Urinary bladder (tissue), 4 donors: ENCODE results near the gene SLC25A40. TPM values are rescaled to one million over a fixed set of nuclear protein-coding genes. Genes with fewer than 3 reads are reported as not detected.
A peak's percentile ranks its signal among the peaks of the same experiment; 100 is the strongest.
"Not testable (repeated sequence)": the region's sequence is repeated elsewhere in the genome, so short reads cannot be mapped to it uniquely, and the experiment has no call there.

Source experiments
- DNase-seq: peaks from one replicate; pipeline ENCODE4 v3.0.0-alpha.2; 2015; ENCODE audit errors: extremely low spot score
- H3K27ac ChIP-seq: one replicate; pipeline ENCODE4 v1.5.1; 2013; ENCODE audit warnings: low read depth, mild to moderate bottlenecking, moderate library complexity
- H3K36me3 ChIP-seq: one replicate; pipeline ENCODE4 v1.6.1; 2013; ENCODE audit warnings: mild to moderate bottlenecking, moderate library complexity; ENCODE audit not compliant: insufficient read depth
- H3K4me1 ChIP-seq: one replicate; pipeline ENCODE4 v1.6.1; 2013; ENCODE audit warnings: mild to moderate bottlenecking, moderate library complexity; ENCODE audit not compliant: insufficient read depth
- H3K4me3 ChIP-seq: one replicate; pipeline ENCODE4 v1.5.1; 2013; ENCODE audit warnings: low read depth, low read length
- WGBS: extraction: QIAGEN DNeasy Blood & Tissue Kit; methylation state at CpG from one replicate; pipeline ENCODE4 v1.1.7; 2013; 5-methylcytosine and 5-hydroxymethylcytosine counted together
- polyA plus RNA-seq: library from polyadenylated mRNA; stranded (reverse); fragments of 200-250 nt; gene quantifications from one replicate; pipeline ENCODE4 v1.2.3, GENCODE V29; 2013
- total RNA-seq: library from RNA; depleted of rRNA; stranded (reverse); fragments of >200 nt; gene quantifications from one replicate; pipeline ENCODE4 v1.2.3, GENCODE V29; 2014
- donor health status: healthy with polysubstance abuse.
- donor health status: healthy.

SLC25A40 gene
- total and polyA plus RNA-seq, 2 donors, result 8.6 to 40.9 TPM

- Histone ChIP-seq H3K4me1 (no peaks in the 10 kb centered on the region), H3K27ac (no peak overlapping the region), H3K36me3 (no peaks in the 10 kb centered on the region), H3K4me3 (no peak overlapping the region)
- DNase-seq, result no peak
- 52% methylated on average over 3 of the region's 3 CpGs for WGBS
Measured at GRCh38 chr7:87878208-87878735, 2.1 kb upstream of the SLC25A40 start.

DNA sequence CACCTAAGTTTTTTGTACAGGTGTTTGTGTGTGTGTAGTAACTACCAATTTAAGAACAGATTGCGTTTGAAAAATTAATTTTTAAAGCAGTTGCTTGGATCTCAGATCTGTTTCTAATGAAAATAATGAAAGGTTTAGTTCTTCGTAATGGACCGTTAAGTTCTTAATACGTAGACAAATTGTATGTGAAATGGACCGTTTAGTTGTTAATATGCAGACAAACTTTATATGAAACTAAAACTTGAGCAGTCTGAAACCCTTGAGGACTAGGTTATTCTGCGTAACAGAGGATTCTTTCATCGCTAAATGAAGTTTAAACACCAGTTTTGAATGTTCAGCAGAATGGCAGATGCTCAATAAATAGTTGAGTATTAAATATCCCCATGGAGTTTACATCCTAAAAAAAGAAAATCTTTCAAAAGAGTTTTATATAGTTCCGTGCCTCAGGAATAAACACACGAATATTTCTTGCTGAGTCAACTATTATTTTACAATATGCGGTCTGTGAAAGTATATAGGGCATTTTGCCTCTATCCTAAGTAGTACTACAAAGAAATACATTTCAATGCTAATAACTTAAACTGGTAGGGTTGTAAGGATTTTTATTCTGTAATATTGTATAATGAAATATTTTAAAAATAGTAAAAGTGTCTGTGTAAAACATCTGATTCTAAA lies 1.3 kb upstream of the SLC25A40 start:
- Histone ChIP-seq H3K27ac (no peak overlapping the region), H3K4me3 (peak overlapping the region; percentile 84), H3K36me3 (no peaks in the 10 kb centered on the region), H3K4me1 (no peaks in the 10 kb centered on the region)
- 5% methylated on average over 10 of the region's 10 CpGs for WGBS
- DNase-seq, result no peak

GRCh38 chr7:87876869-87877234 lies 692 bp upstream of the SLC25A40 start:
- DNase-seq, result no peak
- Histone ChIP-seq H3K27ac (peak overlapping the region; percentile 89), H3K4me3 (peak overlapping the region; percentile 84), H3K36me3 (no peaks in the 10 kb centered on the region), H3K4me1 (no peaks in the 10 kb centered on the region)
- WGBS, result under 1% methylated on average over 27 of the region's 27 CpGs

DNA sequence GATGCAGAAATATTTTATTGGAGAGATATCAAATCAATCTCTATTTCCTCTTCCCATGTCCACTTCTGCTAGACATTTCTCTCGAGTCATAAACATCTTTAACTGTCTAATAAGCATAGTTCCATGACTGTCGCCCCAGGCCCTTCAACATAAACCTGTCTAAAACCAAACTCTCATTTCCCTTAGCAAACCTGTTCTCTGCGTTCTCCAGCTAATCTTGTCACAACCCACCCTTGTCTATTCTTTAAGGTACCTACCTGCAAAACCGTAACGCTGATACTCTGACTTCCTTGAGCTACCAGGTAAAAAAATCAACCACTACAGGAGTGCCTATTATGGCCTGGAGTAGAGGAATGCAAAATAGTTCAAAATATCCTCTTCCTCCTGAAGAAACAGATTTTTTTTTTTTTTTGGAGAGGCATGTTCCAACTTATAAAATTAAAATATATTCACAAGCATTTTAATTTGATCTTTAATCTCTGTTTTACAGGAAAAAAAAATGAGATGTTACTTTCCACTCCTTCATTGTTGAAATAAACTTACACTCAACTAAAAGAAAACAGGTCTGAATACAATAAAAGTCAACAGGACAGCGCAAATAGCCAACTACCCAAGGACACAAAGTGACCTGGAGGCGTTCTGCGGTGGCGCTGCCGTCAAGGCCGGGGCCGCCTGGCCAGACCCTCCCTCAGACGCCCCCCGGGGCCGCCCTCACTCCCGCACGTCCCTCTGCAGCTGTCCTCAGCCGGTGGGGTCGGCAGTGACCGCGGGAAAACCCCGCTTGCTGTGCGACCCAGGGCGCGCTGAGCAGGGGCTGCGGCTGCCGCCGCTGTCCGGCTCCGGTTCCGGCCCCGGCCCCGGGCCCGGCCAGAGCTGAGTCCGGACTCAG lies 765 bp downstream of the SLC25A40 start:
- H3K4me1 ChIP-seq, result no peaks in the 10 kb centered on the region
- WGBS, result 4% methylated on average over 35 of the region's 35 CpGs
- no peaks in the 10 kb centered on the region for H3K36me3 ChIP-seq
- DNase-seq, result no peak
- peak overlapping the region; percentile 84 for H3K4me3 ChIP-seq
- peak overlapping the region; percentile 92 for H3K27ac ChIP-seq

- 66% methylated on average over 4 of the region's 4 CpGs for WGBS
- no peak overlapping the region for H3K27ac ChIP-seq
- no peak for DNase-seq
- H3K36me3 ChIP-seq, result no peaks in the 10 kb centered on the region
- no peak overlapping the region for H3K4me3 ChIP-seq
- no peaks in the 10 kb centered on the region for H3K4me1 ChIP-seq
Measured at GRCh38 chr7:87874066-87874465, 2.1 kb downstream of the SLC25A40 start.

- 97% methylated on average over 10 of the region's 10 CpGs for WGBS
- H3K4me3 ChIP-seq, H3K4me1 ChIP-seq, DNase-seq, H3K36me3 ChIP-seq, H3K27ac ChIP-seq: not testable (repeated sequence)
Measured at GRCh38 chr7:87873328-87873727, 2.8 kb downstream of the SLC25A40 start.

GRCh38 chr7:87872346-87872745 lies 3.8 kb downstream of the SLC25A40 start:
- Histone ChIP-seq H3K4me1 (no peaks in the 10 kb centered on the region), H3K36me3 (no peaks in the 10 kb centered on the region), H3K27ac (no peak overlapping the region), H3K4me3 (no peak overlapping the region)
- WGBS, result 90% methylated on average over 5 of the region's 5 CpGs
- DNase-seq, result no peak

- WGBS, result 95% methylated on average over 4 of the region's 4 CpGs
- Histone ChIP-seq H3K27ac (no peak overlapping the region), H3K36me3 (no peaks in the 10 kb centered on the region), H3K4me1 (no peaks in the 10 kb centered on the region), H3K4me3 (no peak overlapping the region)
- DNase-seq, result no peak
Measured at GRCh38 chr7:87870471-87870870, 5.7 kb downstream of the SLC25A40 start.

DNA sequence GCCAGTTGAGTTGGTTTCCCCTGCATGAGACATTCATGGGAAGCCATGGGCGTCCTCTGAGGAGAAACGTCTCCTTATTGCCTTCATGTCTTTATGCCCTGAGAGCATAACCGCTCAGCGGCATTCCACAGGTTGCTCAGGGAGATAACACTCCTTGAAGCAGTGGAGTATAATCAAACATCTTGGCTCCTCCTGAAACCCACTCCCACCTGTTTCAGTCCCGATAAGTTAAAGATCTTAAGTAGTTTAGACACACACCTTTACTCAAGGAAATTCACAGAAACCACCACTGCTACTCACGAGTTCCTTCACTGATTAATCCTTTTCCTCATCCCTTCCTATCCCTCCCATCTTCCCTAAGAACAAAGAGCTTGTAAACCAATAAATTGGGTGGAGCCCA lies 9.6 kb downstream of the SLC25A40 start:
- DNase-seq, H3K36me3 ChIP-seq, H3K27ac ChIP-seq, H3K4me1 ChIP-seq, H3K4me3 ChIP-seq: not testable (repeated sequence)
- 97% methylated on average over 6 of the region's 6 CpGs for WGBS

DNA sequence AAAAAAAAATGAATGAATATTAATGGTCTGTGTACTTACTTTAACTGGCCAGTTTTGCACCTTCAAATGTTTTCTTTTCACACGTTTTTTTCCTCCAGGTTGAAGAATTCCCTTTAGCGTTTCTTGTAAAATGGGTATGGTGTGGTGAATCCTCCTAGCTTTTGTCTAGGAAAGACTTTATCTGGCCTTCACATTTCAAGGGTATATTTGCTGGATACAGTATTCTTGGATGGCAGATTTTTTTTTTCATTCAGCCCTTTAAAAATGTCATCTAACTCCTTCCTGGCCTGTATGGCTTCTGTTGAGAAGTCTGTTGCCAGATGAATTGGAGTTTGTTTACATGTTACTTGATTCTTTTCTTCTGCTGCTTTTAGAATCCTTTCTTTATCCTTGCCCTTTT lies 10.1 kb downstream of the SLC25A40 start:
- WGBS, result 95% methylated on average over 2 of the region's 2 CpGs
- Histone ChIP-seq H3K4me1 (no peaks in the 10 kb centered on the region), H3K4me3 (no peak overlapping the region), H3K27ac (no peak overlapping the region), H3K36me3 (no peaks in the 10 kb centered on the region)
- DNase-seq, result no peak

GRCh38 chr7:87858417-87859100 lies 17.6 kb downstream of the SLC25A40 start:
- no peak overlapping the region for H3K4me3 ChIP-seq
- H3K4me1 ChIP-seq, result no peaks in the 10 kb centered on the region
- H3K36me3 ChIP-seq, result peaks cover 2% of the 10 kb centered on the region
- no peak overlapping the region for H3K27ac ChIP-seq
- no peak for DNase-seq
- 96% methylated on average over 3 of the region's 3 CpGs for WGBS

DNA sequence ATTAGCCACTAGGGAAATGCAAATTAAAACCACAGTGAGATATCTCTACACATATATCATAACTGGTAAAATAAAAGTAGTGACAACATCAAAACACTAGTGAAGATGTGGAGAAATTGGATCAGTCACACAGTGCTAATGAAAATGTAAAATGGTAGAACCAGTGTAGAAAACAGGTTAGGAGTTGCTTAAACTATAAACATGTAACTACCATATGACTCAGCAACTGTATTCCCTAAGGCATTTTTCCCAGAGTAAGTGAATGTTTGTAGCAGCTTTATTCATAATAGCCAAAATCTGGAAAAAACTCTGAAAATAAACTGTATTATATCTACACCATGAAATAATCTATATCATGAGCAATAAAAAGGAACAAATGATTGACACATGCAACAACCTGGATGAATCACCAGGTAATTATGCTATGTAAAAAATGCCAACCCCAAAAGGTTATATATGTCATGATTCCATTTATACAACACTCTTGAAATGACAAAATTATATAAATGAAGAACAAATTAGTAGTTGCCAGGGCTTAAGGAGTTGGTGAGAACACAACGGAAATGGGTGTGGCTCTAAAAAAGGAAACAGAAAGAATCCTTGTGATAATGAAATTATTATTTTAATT lies 22.8 kb downstream of the SLC25A40 start:
- Histone ChIP-seq H3K4me1 (no peaks in the 10 kb centered on the region), H3K27ac (no peak overlapping the region), H3K4me3 (no peak overlapping the region), H3K36me3 (peaks cover 5% of the 10 kb centered on the region)
- DNase-seq, result no peak
- WGBS, result 85% methylated on average over 1 of the region's 1 CpG

DNA sequence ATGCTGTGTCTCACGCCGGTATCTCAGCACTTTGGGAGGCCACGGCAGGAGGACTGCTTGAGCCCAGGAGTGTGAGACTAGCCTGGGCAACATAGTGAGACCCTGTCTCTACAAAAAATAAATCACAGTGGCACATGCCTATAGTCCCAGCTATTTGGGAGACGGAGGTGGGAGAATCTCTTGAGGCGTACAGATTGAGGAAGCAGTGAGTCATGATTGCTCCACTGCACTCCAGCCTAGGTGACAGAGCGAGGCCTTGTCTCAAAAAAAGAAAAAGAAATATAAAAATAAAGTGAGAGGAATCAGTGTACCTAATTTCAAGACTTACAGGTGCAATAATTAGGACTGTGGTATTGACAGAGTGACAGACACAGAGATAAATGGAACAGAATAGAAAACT lies 23.9 kb downstream of the SLC25A40 start:
- Histone ChIP-seq H3K36me3 (peaks cover 3% of the 10 kb centered on the region), H3K4me1 (no peaks in the 10 kb centered on the region), H3K4me3 (no peak overlapping the region), H3K27ac (no peak overlapping the region)
- DNase-seq, result no peak
- WGBS, result 97% methylated on average over 6 of the region's 6 CpGs
